OCI-LY1 (cell line): ENCODE results near the gene MTMR1.

Experiments used
- EZH2 ChIP-seq: fragments of 200-600 bp; sonication (generic), shearing (Covaris generic); IDR thresholded peaks from 2 replicates; pipeline ENCODE4 v1.8.0; 2017; ENCODE audit warnings: borderline replicate concordance, mixed run types, mild to moderate bottlenecking, antibody characterized with exemption, low read length, moderate library complexity, mixed read lengths
- TF ChIP-seq, protein P1 (sequence below): fragments of 200-600 bp; sonication (generic), shearing (Covaris generic); IDR thresholded peaks from 2 replicates; pipeline ENCODE4 v1.5.1; 2017; ENCODE audit warnings: mild to moderate bottlenecking, antibody characterized with exemption, low read length, moderate library complexity, mixed read lengths

DNA sequence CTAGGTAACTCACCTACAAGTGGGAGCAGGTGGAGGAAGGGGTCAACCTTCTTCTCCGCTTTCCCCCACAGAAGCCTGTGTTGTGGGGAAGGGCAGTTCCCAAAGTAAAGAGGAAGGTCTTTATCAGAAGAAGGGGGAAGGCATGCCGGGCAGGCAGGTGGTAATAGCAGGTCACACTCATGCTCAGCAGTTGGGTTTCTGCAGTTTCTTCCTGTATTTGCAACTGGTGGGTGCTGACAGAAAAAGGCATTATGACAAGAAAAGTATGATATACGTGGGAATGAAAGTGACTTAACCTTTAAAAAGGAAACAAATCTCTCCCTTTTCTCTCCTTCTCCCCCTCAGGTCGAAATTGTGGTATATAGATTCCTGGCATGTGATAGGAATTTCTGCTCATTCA, 3.7 kb downstream of the MTMR1 start:
- TF ChIP-seq, protein P1, sequence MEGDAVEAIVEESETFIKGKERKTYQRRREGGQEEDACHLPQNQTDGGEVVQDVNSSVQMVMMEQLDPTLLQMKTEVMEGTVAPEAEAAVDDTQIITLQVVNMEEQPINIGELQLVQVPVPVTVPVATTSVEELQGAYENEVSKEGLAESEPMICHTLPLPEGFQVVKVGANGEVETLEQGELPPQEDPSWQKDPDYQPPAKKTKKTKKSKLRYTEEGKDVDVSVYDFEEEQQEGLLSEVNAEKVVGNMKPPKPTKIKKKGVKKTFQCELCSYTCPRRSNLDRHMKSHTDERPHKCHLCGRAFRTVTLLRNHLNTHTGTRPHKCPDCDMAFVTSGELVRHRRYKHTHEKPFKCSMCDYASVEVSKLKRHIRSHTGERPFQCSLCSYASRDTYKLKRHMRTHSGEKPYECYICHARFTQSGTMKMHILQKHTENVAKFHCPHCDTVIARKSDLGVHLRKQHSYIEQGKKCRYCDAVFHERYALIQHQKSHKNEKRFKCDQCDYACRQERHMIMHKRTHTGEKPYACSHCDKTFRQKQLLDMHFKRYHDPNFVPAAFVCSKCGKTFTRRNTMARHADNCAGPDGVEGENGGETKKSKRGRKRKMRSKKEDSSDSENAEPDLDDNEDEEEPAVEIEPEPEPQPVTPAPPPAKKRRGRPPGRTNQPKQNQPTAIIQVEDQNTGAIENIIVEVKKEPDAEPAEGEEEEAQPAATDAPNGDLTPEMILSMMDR = no peak
- TF ChIP-seq EZH2 = no peak
